CD4-positive, alpha-beta T cell treated with Interleukin-17A for 4 hours (primary cell): ENCODE measurements around the gene NCOA6.
"Not testable (repeated sequence)": the region's sequence is repeated elsewhere in the genome, so short reads cannot be mapped to it uniquely, and the experiment has no call there.

Experiments used
- DNase-seq: peaks from one replicate; pipeline ENCODE4 v3.0.0-alpha.2; 2020; ENCODE audit warnings: mixed read lengths

Gene NCOA6

GRCh38 chr20:34824806-34825529 is 483 bp downstream of the NCOA6 start:
- peak; percentile 76 for DNase-seq

GRCh38 chr20:34824452-34824805 is 1.0 kb downstream of the NCOA6 start:
- peak; percentile 80 for DNase-seq

GRCh38 chr20:34824026-34824425 is 1.4 kb downstream of the NCOA6 start:
- no peak for DNase-seq

GRCh38 chr20:34820805-34821578 is 4.5 kb downstream of the NCOA6 start:
- DNase-seq = no peak

GRCh38 chr20:34817801-34818200 is 7.7 kb downstream of the NCOA6 start:
- DNase-seq = no peak

GRCh38 chr20:34817072-34817471 is 8.4 kb downstream of the NCOA6 start:
- no peak for DNase-seq

- no peak for DNase-seq
Observed at GRCh38 chr20:34815636-34816035, 9.8 kb downstream of the NCOA6 start.

GRCh38 chr20:34808583-34808982 is 16.9 kb downstream of the NCOA6 start:
- no peak for DNase-seq

GRCh38 chr20:34807944-34808465 is 17.4 kb downstream of the NCOA6 start:
- DNase-seq = not testable (repeated sequence)

- DNase-seq = no peak
Observed at GRCh38 chr20:34806255-34806654, 19.2 kb downstream of the NCOA6 start.

GRCh38 chr20:34798871-34799270 is 26.6 kb downstream of the NCOA6 start:
- DNase-seq = no peak

- no peak for DNase-seq
Observed at GRCh38 chr20:34798328-34798727, 27.1 kb downstream of the NCOA6 start.

GRCh38 chr20:34797012-34797995 is 28.1 kb downstream of the NCOA6 start:
- no peak for DNase-seq

GRCh38 chr20:34794006-34794585 is 31.4 kb downstream of the NCOA6 start:
- DNase-seq = no peak

GRCh38 chr20:34792687-34793363 is 32.6 kb downstream of the NCOA6 start:
- no peak for DNase-seq

GRCh38 chr20:34791289-34792020 is 34.0 kb downstream of the NCOA6 start:
- no peak for DNase-seq

GRCh38 chr20:34781220-34781619 is 44.2 kb downstream of the NCOA6 start:
- DNase-seq = no peak

- not testable (repeated sequence) for DNase-seq
Observed at GRCh38 chr20:34780291-34780690, 45.2 kb downstream of the NCOA6 start.

GRCh38 chr20:34776177-34776576 is 49.3 kb downstream of the NCOA6 start:
- no peak for DNase-seq

- DNase-seq = no peak
Observed at GRCh38 chr20:34774886-34775285, 50.6 kb downstream of the NCOA6 start.

GRCh38 chr20:34774449-34774848 is 51.0 kb downstream of the NCOA6 start:
- no peak for DNase-seq
